Left hindlimb (tissue), 1 donor: ENCODE results near the gene RELB.

Source experiments
- DNase-seq: peaks from one replicate; pipeline ENCODE4 v3.0.0-alpha.2; 2018

Gene RELB

GRCh38 chr19:45086480-45086879 lies 85.2 kb downstream of the RELB start:
- no peak for DNase-seq

GRCh38 chr19:45087531-45087930 lies 86.3 kb downstream of the RELB start:
- DNase-seq, result no peak
